Fibroblast of villous mesenchyme (primary cell): Measurements from ENCODE around the gene DOCK9. TPM values are rescaled to one million over a fixed set of nuclear protein-coding genes. Genes with fewer than 3 reads are reported as not detected.

Source experiments
- DNase-seq: peaks from one replicate; pipeline ENCODE4 v3.0.0-alpha.2; 2010; ENCODE audit warnings: low read depth
- H3K4me3 ChIP-seq: 2 replicates; pipeline ENCODE4 v1.5.1; 2011; ENCODE audit warnings: low read depth, mild to moderate bottlenecking, low read length
- total RNA-seq: library from RNA; depleted of rRNA; stranded (reverse); fragments of >200 nt; gene quantifications from 2 replicates; pipeline ENCODE4 v1.2.3, GENCODE V29; 2012
- TF ChIP-seq, protein P1 (sequence below): IDR thresholded peaks from 2 replicates; pipeline ENCODE4 v1.5.1; 2012; ENCODE audit warnings: low read depth, mild to moderate bottlenecking, low read length; ENCODE audit not compliant: insufficient read depth

DOCK9 gene
- total RNA-seq, 1 donor, result 14.7 TPM

DNA sequence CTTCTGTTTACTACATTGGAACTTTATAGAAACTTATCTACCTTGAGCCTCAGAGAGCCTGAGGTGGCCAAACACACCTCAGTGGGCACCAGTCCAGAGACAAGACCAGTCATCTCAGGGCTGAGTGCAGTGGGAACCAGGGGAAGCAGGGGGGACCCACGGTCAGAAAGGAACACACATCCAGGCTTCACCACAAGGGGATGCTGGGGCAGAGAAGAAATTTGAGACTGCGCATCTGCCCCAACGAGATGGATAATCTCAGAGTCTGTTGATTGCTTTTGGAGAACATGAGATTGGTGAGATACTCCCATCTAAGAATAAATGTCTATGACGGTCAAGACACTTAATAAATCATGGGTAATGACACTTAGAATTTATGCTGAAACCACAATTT lies 98.7 kb downstream of the DOCK9 start:
- H3K4me3 ChIP-seq, result no peak overlapping the region
- TF ChIP-seq, protein P1, sequence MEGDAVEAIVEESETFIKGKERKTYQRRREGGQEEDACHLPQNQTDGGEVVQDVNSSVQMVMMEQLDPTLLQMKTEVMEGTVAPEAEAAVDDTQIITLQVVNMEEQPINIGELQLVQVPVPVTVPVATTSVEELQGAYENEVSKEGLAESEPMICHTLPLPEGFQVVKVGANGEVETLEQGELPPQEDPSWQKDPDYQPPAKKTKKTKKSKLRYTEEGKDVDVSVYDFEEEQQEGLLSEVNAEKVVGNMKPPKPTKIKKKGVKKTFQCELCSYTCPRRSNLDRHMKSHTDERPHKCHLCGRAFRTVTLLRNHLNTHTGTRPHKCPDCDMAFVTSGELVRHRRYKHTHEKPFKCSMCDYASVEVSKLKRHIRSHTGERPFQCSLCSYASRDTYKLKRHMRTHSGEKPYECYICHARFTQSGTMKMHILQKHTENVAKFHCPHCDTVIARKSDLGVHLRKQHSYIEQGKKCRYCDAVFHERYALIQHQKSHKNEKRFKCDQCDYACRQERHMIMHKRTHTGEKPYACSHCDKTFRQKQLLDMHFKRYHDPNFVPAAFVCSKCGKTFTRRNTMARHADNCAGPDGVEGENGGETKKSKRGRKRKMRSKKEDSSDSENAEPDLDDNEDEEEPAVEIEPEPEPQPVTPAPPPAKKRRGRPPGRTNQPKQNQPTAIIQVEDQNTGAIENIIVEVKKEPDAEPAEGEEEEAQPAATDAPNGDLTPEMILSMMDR, result no peak
- no peak for DNase-seq

DNA sequence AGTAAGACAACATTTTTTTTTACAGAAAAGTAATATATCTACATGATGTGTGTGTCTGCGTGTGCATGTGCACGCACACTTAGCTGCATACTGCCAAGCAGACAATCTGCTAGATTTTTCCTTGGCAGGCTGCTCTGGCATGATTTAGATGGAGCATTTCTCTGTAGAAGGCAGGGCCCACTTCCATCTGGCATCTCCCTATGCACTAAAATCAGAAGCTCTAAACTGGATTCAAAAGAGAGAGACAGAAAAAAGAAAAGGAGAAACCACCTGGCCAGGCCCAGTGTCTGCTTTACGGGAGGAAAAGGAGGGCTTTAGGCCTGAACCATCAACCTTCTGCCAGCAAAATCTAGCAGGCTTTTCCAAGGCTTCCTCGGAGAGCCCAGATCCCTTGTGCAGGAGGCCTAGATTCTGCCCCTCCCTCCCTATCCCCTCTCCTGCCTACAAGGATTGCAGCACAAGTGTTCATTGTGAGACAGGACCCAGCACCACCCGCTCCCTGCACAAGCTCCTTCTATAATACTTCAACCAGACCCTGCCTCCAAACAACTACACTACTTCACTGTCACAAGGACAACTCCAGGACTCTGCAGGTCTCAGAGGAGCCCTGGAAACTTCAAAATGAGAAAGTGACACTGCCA lies 99.3 kb downstream of the DOCK9 start:
- no peak overlapping the region for H3K4me3 ChIP-seq
- TF ChIP-seq, protein P1, result no peak
- DNase-seq, result no peak

DNA sequence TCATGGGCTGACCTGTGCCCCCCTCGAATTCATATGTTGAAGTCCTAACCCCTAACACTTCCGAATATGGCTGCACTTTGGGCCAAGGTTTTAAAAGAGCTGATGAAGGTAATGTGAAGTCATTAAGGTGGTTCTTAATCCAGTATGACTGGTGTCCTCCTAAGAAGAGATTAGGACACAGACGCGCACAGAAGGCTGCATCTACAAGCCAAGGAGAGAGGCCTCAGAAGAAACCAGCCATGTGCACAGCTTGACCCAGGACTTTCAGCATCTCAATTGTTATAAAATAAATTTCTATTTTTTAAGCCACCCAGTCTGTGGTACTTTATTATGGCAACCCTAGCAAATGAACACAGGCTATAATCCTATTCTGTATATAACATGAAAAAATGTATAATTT lies 99.9 kb downstream of the DOCK9 start:
- H3K4me3 ChIP-seq, result no peak overlapping the region
- TF ChIP-seq, protein P1, result no peak
- no peak for DNase-seq

DNA sequence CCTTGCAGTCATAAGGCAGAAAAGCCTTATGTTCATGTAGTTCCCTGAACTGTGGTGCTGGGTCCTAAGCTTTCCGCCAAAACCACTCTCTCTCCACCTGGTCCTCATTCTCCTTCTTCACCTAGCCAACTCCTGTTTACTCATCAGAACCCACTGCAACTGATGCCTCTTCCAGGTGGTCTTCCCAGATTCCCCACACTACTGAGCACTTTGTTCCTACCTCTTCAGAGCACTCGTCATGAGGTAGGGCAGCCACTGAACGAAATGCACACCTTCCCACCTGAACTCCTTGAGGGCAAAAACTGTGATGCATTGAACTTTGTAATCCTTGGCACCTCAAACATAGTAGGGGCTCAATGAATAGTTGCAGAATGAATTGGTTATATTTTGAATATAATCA lies 100.4 kb downstream of the DOCK9 start:
- DNase-seq, result no peak
- H3K4me3 ChIP-seq, result no peak overlapping the region
- TF ChIP-seq, protein P1, result no peak

DNA sequence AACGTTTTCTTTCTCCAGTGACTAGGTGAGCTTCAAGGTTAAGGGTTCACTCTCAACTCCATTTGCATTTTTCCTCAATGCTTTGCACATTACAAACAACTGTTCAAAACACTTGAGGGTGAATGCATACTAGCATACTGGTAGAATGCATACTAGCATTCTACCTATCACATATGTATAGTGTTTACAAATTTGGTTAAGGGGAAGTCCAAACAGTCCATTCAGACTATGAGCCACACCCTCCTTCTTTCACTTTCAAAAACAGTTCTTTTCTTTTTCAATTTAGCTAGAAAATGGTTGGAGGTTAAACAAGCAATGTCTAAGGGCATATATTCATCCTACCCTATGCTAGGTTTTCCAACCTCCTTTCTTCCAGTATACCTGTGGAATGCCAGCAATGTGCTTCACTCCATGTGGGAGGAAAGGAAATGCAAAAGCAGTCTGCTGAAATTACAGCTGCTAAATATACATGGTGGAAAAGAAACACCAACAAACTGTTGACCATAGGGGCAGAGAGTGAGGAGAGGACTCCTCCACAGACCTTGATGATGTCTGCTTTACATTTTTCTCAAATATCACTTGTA lies 102.6 kb downstream of the DOCK9 start:
- TF ChIP-seq, protein P1, result no peak
- DNase-seq, result no peak
- H3K4me3 ChIP-seq, result no peak overlapping the region

DNA sequence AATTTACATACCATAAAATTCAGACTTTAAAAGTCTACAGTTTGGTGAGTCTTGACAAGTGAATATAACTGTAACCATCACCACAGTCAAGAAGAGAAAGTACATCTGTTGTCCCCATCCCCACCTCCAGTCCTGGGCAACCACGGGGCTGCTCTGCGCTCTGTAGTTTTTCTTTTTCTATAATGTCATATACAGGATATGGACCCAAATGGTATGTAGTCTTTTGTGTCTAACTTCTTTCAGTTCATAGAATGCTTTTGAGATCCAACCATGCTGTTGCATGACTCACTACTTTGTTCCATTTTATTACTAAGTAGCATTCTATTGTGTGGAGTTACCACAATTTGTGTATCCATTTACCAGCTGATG lies 103.9 kb downstream of the DOCK9 start:
- H3K4me3 ChIP-seq, result no peak overlapping the region
- TF ChIP-seq, protein P1, result no peak
- no peak for DNase-seq
